HepG2 (cell line): ENCODE measurements around the gene CORO1A. TPM values are rescaled to one million over a fixed set of nuclear protein-coding genes. Genes with fewer than 3 reads are reported as not detected.
A peak's percentile ranks its signal among the peaks of the same experiment; 100 is the strongest.

ENCODE experiments used
- CENPT ChIP-seq: sonication (generic); formaldehyde crosslinking; IDR thresholded peaks from 2 replicates; pipeline ENCODE4 v1.8.0; 2022; ENCODE audit warnings: low read depth, mild to moderate bottlenecking, moderate library complexity, missing genetic modification reagents
- ESRRA ChIP-seq: sonication (generic); formaldehyde crosslinking; IDR thresholded peaks from 2 replicates; pipeline ENCODE4 v1.5.1; 2020; ENCODE audit warnings: mild to moderate bottlenecking, low read depth, missing genetic modification reagents
- FOSL2 ChIP-seq: sonication (generic); formaldehyde crosslinking; IDR thresholded peaks from 2 replicates; pipeline ENCODE4 v1.4.0; 2020; ENCODE audit warnings: missing genetic modification reagents
- MIXL1 ChIP-seq: IDR thresholded peaks from 2 replicates; pipeline ENCODE4 v1.6.1; 2016
- NFAT5 ChIP-seq: sonication (generic); formaldehyde crosslinking; IDR thresholded peaks from 2 replicates; pipeline ENCODE4 v1.4.0; 2020; ENCODE audit warnings: missing genetic modification reagents
- NFIC ChIP-seq: IDR thresholded peaks from 2 replicates; pipeline ENCODE4 v1.6.1; 2012; ENCODE audit warnings: mild to moderate bottlenecking, low read length, inconsistent platforms
- THYN1 ChIP-seq: sonication (generic); formaldehyde crosslinking; IDR thresholded peaks from 2 replicates; pipeline ENCODE4 v1.8.1; 2023; ENCODE audit warnings: low read depth, mild to moderate bottlenecking, moderate library complexity, missing genetic modification reagents, borderline replicate concordance
- ZGPAT ChIP-seq: IDR thresholded peaks from 2 replicates; pipeline ENCODE4 v1.6.1; 2016; ENCODE audit warnings: mild to moderate bottlenecking
- ZNF235 ChIP-seq: sonication (generic); formaldehyde crosslinking; IDR thresholded peaks from 2 replicates; pipeline ENCODE4 v1.8.1; 2023; ENCODE audit warnings: mild to moderate bottlenecking, missing genetic modification reagents, borderline replicate concordance
- ZNF510 ChIP-seq: sonication (generic); formaldehyde crosslinking; IDR thresholded peaks from 2 replicates; pipeline ENCODE4 v1.4.0; 2020; ENCODE audit warnings: low read depth, mild to moderate bottlenecking, missing genetic modification reagents
- ZNF605 ChIP-seq: sonication (generic); formaldehyde crosslinking; IDR thresholded peaks from 2 replicates; pipeline ENCODE4 v1.8.0; 2022; ENCODE audit warnings: mild to moderate bottlenecking, missing genetic modification reagents
- ZNF792 ChIP-seq: IDR thresholded peaks from 2 replicates; pipeline ENCODE4 v1.6.1; 2016
- ZNF879 ChIP-seq: sonication (generic); formaldehyde crosslinking; IDR thresholded peaks from 2 replicates; pipeline ENCODE4 v1.8.1; 2023; ENCODE audit warnings: missing genetic modification reagents
- polyA plus RNA-seq, 8 experiments: library from polyadenylated mRNA; depleted of rRNA in 3 of 8; stranded (reverse) in 7 of 8; unstranded in 1 of 8; fragments of >200 nt; fragmentation: Illumina TruSeq in 4 of 8; extraction: Trizol in 4 of 8; gene quantifications; 2 replicates each; pipeline versions ENCODE4 v1.2.1 to v1.2.3, GENCODE V29; 2011 to 2016; ENCODE audit warnings: low read depth in 4 of 8, missing spikeins in 1 of 8, mixed read lengths in 1 of 8; ENCODE audit not compliant: insufficient read depth in 1 of 8
- total RNA-seq, 5 experiments: library from RNA; depleted of rRNA; stranded (reverse); fragments of >200 nt; fragmentation: Illumina TruSeq; extraction: Trizol; gene quantifications; 2 replicates each; pipeline ENCODE4 v1.2.3, GENCODE V29; 2016; ENCODE audit warnings: low read depth in 1 of 5
- TF ChIP-seq, protein P1 (sequence below): sonication (generic); formaldehyde crosslinking; IDR thresholded peaks from 2 replicates; pipeline ENCODE4 v1.4.0; 2020; ENCODE audit warnings: mild to moderate bottlenecking, missing genetic modification reagents

CORO1A gene
- total and polyA plus RNA-seq, 2 of the 13 experiments (the other 11 are each of a cell fraction or from before 2014, with no cell fraction given): 6.5 to 12.9 TPM

GRCh38 chr16:30139583-30140481 lies 43.6 kb upstream of the CORO1A start (continued):
- TF ChIP-seq MIXL1 (CRISPR knock-in tag): peak; percentile 96
- TF ChIP-seq NFIC: peak; percentile 80; the same call in 1 of the 2 replicates
- TF ChIP-seq NFAT5: no peak
- 0 out of 2 replicates have a peak, but pooled peaks have one; percentile 74 for TF ChIP-seq THYN1 (CRISPR knock-in tag)
- peak; percentile 62 for TF ChIP-seq FOSL2 (CRISPR knock-in tag)
- peak; percentile 72 for TF ChIP-seq ZNF605
- TF ChIP-seq ZNF510 (CRISPR knock-in tag): peak; percentile 70
- TF ChIP-seq ZNF792 (CRISPR knock-in tag): peak; percentile 95
- no peak for TF ChIP-seq ZNF235 (CRISPR knock-in tag)
- TF ChIP-seq ESRRA (CRISPR knock-in tag): peak; percentile 59
- no peak for TF ChIP-seq CENPT (CRISPR knock-in tag)
- TF ChIP-seq ZGPAT (CRISPR knock-in tag): peak; percentile 97
- TF ChIP-seq ZNF879 (CRISPR knock-in tag): 0 out of 2 replicates have a peak, but pooled peaks have one; percentile 40
- TF ChIP-seq, protein P1, sequence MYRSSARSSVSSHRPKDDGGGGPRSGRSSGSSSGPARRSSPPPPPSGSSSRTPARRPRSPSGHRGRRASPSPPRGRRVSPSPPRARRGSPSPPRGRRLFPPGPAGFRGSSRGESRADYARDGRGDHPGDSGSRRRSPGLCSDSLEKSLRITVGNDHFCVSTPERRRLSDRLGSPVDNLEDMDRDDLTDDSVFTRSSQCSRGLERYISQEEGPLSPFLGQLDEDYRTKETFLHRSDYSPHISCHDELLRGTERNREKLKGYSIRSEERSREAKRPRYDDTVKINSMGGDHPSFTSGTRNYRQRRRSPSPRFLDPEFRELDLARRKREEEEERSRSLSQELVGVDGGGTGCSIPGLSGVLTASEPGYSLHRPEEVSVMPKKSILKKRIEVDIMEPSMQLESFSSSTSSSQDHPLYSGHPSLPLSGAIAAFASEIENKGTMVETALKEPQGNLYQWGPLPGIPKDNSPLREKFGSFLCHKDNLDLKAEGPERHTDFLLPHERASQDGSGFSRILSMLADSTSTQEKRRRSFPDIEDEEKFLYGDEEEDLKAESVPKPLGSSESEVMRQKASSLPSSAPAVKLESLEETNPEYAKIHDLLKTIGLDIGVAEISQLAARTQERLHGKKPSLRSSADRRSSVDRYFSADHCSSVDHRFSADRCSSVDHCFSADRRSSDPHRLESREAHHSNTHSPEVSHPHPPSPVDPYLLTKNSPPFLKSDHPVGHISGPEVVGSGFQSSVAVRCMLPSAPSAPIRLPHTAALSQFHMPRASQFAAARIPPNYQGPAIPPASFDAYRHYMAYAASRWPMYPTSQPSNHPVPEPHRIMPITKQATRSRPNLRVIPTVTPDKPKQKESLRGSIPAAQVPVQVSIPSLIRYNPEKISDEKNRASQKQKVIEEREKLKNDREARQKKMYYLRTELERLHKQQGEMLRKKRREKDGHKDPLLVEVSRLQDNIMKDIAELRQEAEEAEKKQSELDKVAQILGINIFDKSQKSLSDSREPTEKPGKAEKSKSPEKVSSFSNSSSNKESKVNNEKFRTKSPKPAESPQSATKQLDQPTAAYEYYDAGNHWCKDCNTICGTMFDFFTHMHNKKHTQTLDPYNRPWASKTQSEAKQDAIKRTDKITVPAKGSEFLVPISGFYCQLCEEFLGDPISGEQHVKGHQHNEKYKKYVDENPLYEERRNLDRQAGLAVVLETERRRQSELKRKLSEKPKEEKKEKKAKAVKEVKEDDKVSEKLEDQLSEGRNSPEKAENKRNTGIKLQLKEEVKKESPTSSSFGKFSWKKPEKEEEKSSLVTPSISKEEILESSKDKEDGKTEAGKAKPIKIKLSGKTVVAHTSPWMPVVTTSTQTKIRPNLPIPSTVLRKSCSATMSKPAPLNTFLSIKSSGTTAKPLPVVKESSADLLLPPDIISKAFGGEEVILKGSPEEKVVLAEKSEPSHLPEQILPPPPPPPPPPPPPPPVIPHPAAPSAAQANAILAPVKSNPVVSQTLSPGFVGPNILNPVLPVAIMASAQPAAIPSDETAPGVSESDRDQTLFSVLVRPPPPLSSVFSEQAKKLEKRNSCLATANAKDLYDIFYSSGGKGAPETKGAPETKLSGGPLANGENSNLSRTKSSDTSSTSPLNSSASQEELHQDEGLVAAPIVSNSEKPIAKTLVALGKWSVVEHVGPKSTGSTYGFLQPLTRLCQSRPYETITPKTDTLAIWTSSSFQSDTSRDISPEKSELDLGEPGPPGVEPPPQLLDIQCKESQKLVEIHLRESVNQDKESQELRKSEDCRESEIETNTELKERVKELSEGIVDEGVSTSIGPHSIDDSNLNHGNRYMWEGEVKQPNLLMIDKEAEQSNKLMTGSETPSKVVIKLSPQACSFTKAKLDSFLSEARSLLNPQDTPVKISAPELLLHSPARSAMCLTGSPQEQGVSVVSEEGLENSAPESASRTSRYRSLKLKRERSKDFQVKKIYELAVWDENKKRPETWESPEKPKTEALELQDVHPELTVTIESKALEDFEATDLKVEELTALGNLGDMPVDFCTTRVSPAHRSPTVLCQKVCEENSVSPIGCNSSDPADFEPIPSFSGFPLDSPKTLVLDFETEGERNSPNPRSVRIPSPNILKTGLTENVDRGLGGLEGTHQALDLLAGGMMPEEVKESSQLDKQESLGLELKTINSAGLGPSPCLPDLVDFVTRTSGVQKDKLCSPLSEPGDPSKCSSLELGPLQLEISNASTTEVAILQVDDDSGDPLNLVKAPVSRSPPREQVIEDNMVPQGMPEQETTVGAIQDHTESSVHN (CRISPR knock-in tag): no peak; the same call in 1 of the 2 replicates
